Activated CD8-positive, alpha-beta memory T cell treated with anti-CD3 and anti-CD28 coated beads, Interleukin-2, amount 50 U/mL, for 1 hour (primary cell): ENCODE results near the gene JUND.
"Not testable (repeated sequence)": the region's sequence is repeated elsewhere in the genome, so short reads cannot be mapped to it uniquely, and the experiment has no call there.

ENCODE experiments used
- DNase-seq: peaks from one replicate; pipeline ENCODE4 v3.0.0-alpha.2; 2020; ENCODE audit errors: extremely low read depth

The JUND gene

DNA sequence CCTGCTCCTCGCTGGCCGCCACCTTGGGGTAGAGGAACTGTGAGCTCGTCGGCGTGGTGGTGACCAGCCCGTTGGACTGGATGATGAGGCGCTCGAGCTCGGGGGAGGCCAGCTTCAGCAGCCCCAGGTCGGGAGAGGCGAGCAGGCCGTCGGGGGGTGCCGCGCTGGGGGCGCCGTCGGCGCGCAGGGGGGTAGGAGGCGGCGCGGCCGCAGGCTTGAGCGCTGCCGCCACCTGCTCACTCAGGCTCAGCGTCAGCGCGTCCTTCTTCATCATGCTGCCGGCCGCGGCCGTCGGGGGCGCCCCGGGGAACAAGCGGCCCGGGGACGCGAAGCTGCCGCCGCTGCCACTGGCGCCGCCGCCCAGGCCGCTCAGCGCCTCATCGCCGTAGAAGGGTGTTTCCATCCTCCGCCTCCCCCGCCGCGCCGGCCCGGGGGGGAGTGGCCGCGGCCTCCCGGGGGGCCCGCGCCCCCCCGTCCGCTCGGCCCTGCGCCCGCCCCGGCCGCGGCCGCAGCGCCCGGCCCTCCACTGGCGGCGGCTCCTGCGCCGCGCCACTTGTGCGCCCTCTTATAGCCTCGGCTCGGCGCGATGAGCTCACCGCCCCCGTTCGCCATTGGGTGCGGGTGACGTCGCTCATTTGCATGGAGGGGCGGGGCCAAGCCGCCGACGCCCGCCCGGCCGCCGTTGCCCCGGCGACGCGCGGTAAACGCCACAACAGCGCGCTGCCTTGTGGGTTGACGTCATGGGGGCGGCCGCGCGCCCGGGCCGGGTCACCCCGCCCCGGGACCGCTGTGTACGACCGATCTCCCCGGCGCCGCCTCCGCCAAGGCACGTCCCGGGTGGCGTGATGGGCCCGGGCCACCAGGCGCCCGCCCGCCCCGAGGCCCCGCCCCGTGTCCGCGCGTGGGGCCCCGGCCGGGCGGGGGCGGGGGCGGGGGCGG lies at the start of gene JUND:
TSS of gene JUND (minus strand) at position 541 of the 939 bp plus-strand sequence. CDS start at position 403, 138 bp downstream.
- peak; percentile 94 for DNase-seq

DNA sequence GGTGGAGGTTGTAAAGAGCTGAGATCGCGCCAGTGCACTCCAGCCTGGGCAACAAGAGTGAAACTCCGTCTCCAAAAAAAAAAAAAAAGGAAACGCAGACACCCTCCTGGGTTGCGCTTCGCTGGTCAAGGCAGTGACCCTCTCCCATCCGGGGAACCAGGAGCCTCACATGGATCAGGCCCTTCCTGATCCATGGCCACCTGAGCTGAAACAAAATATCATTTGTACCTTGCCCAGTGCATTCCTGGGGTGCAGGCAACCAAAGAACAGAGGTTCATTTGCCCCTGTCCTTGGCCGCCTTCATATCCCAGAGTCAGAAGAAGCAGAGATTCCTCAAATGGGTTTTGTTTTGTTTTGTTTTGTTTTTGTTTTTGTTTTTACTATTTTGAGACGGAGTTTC lies 49.4 kb upstream of the JUND start:
- no peak for DNase-seq

DNA sequence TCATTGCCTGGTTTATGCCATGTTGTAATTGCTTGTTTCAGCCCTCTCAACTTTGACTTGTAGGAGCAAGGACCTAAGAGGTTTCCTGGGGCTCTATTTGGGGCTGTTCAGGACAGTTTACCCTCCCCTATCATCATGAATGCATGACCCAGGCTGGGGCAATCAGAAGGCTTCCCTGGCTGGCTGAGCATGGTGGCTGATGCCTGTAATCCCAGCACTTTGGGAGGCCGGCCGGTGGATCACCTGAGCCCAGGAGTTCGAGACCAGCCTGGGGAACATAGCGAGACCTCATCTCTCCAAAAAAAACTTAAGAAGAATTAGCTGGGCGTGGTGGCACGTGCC lies 47.6 kb upstream of the JUND start:
- no peak for DNase-seq

GRCh38 chr19:18328340-18329034 lies 47.1 kb upstream of the JUND start:
- DNase-seq = peak; percentile 73

- no peak for DNase-seq
Observed at GRCh38 chr19:18326772-18327171, 45.4 kb upstream of the JUND start.

- not testable (repeated sequence) for DNase-seq
Observed at GRCh38 chr19:18324373-18324731, 42.9 kb upstream of the JUND start.

GRCh38 chr19:18322759-18323460 lies 41.5 kb upstream of the JUND start, which contains the start of gene LSM4:
LSM4 (minus strand) TSS chr19:18323076; CDS start chr19:18323020, 56 bp downstream.
- peak; percentile 96 for DNase-seq

DNA sequence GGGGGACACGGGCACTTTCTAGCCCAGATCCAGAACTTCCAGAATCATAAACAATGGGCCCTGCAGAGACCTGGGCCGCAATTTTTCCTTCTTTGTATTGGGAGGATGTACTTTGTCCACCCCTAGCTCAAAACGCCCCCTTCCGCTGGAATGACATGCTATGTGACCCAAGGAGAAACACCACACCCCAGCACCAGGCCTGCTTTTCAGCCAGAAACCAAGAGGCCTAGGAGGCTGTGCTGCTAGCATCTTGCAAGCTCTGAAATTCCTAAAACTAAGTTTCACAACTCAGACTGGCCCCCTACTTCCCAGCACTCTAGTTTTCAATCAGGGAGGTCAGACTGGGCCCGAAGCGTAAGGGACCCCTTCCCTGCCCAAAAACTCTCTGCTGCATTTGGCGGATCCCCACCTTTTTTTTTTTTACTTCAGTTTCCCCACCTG lies 40.9 kb upstream of the JUND start:
- no peak for DNase-seq

DNA sequence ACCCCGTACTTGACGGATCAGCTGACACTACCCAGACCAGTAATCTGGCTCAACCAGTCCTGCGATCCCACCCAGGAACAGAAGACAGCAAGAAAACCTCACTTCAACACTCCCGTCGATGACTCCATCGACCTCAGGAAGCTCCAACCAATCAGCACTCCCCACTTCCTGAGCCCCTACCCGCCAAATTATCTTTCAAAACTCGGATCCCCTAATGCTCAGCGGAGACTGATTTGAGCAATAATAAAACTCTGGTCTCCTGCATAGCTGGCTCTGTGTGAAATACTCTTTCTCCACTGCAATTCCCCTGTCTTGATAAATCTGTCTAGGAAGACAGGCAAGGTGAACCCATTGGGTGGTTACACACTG lies 40.3 kb upstream of the JUND start:
- no peak for DNase-seq

- no peak for DNase-seq
Observed at GRCh38 chr19:18320865-18321733, 39.7 kb upstream of the JUND start.

DNA sequence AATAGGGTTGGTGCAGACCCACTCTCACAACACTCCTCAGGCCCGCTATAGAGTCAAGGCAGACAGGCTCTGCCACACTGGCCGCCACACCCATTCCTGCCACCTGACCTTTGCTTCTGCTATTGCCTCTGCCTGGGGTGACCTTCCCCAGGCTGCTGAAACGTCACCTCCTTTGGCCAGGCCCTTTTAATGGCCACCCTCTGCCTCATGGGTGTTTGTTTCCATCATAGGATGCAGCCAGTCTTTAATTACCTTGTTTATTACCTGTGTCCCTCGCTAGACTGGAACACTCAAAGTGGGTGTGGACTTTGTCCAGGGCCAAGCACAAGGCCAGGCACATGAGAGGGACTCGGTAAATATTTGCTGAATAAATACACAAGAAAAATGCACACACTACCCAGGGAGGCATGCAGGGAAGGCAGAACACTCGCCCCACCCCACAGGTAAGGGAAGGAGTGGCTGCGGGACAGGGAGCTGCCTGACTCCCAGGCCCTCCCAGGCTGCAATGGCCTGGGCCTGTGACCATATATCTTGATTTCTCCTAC lies 38.2 kb upstream of the JUND start:
- DNase-seq = no peak

DNA sequence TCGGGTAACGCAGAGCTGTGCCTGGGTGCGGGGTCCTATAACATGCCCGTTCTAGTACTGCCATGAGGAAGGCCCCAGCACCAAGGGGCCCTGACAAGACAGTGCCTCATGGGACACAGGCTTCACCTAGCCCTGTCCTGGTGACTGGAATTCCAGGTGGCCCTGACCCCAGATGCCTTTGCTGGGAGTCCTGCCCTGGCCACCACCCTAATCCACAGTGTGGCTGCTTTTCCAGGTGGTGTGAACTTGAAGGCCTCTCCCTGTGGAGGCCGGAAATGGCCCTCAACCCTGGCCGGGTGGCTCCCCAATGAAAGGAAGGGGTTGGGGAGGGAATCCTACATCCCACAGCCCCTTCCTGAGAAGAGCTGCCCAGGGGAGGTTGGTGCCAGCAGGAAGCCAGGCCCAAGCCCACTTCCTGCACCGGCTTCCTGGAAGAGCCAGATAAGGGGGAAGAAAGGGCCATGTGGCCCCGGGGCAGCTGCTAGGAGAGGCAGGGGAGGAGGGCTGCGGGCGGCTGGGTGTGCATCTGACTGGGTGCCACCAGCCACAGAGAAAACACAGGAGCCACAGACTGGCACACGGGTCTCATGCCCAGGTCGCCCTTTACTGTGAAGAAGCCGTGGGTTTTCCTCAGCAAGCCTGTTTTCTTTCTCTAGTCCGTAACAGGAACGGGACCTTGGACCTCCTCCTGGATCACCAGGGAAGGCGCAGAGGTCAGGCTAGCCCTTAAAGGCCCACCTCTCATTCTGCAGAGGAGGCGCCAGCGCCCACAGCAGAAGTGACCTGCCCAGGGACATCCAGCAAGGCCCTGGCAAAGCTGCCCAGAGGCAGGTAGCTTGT lies 36.8 kb upstream of the JUND start:
- DNase-seq = no peak

GRCh38 chr19:18313398-18313797 lies 32.0 kb upstream of the JUND start:
- no peak for DNase-seq

- no peak for DNase-seq
Observed at GRCh38 chr19:18312092-18312534, 30.7 kb upstream of the JUND start.

GRCh38 chr19:18311502-18312091 lies 30.2 kb upstream of the JUND start:
- no peak for DNase-seq

DNA sequence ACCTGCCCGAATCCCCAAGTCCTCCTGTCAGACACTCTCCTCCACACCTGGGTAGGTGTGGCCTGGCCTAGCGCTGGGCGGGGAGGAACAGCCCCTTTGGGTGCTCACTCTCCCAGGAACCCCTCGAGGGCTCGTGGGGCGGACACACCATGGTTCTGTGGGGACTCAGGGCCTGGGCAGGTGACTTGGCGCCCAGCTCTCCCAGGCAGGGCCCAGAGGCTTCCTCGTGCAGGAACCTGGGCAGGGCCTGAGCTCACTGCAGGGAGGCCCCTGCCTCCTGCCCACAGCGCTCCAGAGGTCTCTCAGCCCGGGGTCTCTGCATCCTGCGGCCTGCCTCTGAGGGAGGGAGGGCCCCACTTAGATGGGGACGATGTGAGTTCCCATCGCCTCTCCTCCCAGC lies 29.5 kb upstream of the JUND start:
- no peak for DNase-seq

GRCh38 chr19:18310118-18310909 lies 28.9 kb upstream of the JUND start:
- no peak for DNase-seq

GRCh38 chr19:18309525-18310064 lies 28.2 kb upstream of the JUND start:
- no peak for DNase-seq

GRCh38 chr19:18308948-18309325 lies 27.5 kb upstream of the JUND start:
- no peak for DNase-seq
